CD4-positive, alpha-beta T cell (primary cell): ENCODE data around the gene EXOC3. TPM values are rescaled to one million over a fixed set of nuclear protein-coding genes. Genes with fewer than 3 reads are reported as not detected.

Experiments used
- ATAC-seq: fragments of 200-7000 bp; cut with Tn5 transposase; one replicate; pipeline ENCODE4 v1.10.0; 2022; ENCODE audit warnings: mild to moderate bottlenecking; ENCODE audit not compliant: poor library complexity
- CTCF ChIA-PET: fragments of 350-600 bp; sonication (Branson Sonifier 250); formaldehyde crosslinking; loops from one replicate; lab custom pipeline; 2021; ENCODE audit warnings: antibody characterized with exemption, inconsistent platforms; lab: Charles Lee
- POLR2A ChIA-PET: fragments of 350-600 bp; sonication (Branson Sonifier 250); formaldehyde crosslinking; loops from one replicate; lab custom pipeline; 2021; ENCODE audit warnings: antibody characterized with exemption, inconsistent platforms; lab: Charles Lee
- DNase-seq, 14 experiments: peaks; one replicate each; pipeline ENCODE4 v3.0.0-alpha.2; 2013 to 2020; ENCODE audit warnings: mixed read lengths in 2 of 14
- H3K27ac ChIP-seq, 2 donors: one replicate each; pipeline versions ENCODE4 v1.5.1 to v1.7.0; 2013; ENCODE audit warnings: low read length in 2 of 2, low read depth in 1 of 2, mild to moderate bottlenecking in 1 of 2
- H3K27me3 ChIP-seq, 2 experiments: 1 replicate in 1 of 2; 2 replicates in 1 of 2; pipeline versions ENCODE4 v1.6.1 to v1.7.0; 2013; ENCODE audit warnings: low read length in 2 of 2, control low read depth in 1 of 2, mild to moderate bottlenecking in 1 of 2, moderate library complexity in 1 of 2; ENCODE audit not compliant: insufficient read depth in 2 of 2, control insufficient read depth in 1 of 2
- H3K36me3 ChIP-seq: one replicate; pipeline ENCODE4 v1.6.1; 2013; ENCODE audit warnings: low read length, control low read depth; ENCODE audit not compliant: insufficient read depth
- H3K4me1 ChIP-seq: one replicate; pipeline ENCODE4 v1.6.1; 2013; ENCODE audit warnings: low read length, control low read depth; ENCODE audit not compliant: insufficient read depth
- H3K4me3 ChIP-seq: one replicate; pipeline ENCODE4 v1.5.1; 2013; ENCODE audit warnings: mild to moderate bottlenecking, low read length, moderate library complexity
- H3K9me3 ChIP-seq, 2 experiments: 1 replicate in 1 of 2; 2 replicates in 1 of 2; pipeline versions ENCODE4 v1.6.1 to v1.7.0; 2013; ENCODE audit warnings: low read length in 2 of 2, mild to moderate bottlenecking in 2 of 2, control low read depth in 1 of 2, moderate library complexity in 1 of 2; ENCODE audit not compliant: control insufficient read depth in 1 of 2, insufficient read depth in 1 of 2
- H3K27ac Mint-ChIP-seq: one replicate; pipeline ENCODE4 v1.8.0; 2020; ENCODE audit warnings: mixed read lengths
- H3K27me3 Mint-ChIP-seq: one replicate; pipeline ENCODE4 v1.8.0; 2021; ENCODE audit warnings: mixed read lengths
- H3K36me3 Mint-ChIP-seq: one replicate; pipeline ENCODE4 v1.8.0; 2021; ENCODE audit warnings: low read depth, mixed read lengths
- H3K4me1 Mint-ChIP-seq: one replicate; pipeline ENCODE4 v1.8.0; 2021; ENCODE audit warnings: low read depth, mixed read lengths
- H3K4me3 Mint-ChIP-seq: one replicate; pipeline ENCODE4 v1.8.0; 2020; ENCODE audit warnings: mild to moderate bottlenecking, mixed read lengths
- H3K9me3 Mint-ChIP-seq: one replicate; pipeline ENCODE4 v1.8.0; 2020; ENCODE audit warnings: mixed read lengths
- intact Hi-C, 2 experiments: fragments of 100-400 bp; cut with DNase I in 1 of 2; cut with micrococcal nuclease in 1 of 2; formaldehyde crosslinking; loops; one replicate each; pipeline versions ENCODE4 v1.15.1 to v1.9.0; 2023 to 2025; cut with DNase I, micrococcal nuclease
- total RNA-seq, 174 experiments: library from RNA in 2 of 174; stranded (reverse) in 2 of 174; gene quantifications; one replicate each; pipeline ENCODE4 v1.2.3 and lab custom pipeline; 2021 to 2026
- TF ChIP-seq, protein P1 (sequence below): fragments of 200-600 bp; IDR thresholded peaks from one replicate; pipeline ENCODE4 v1.8.0; 2022; ENCODE audit warnings: antibody characterized with exemption, mild to moderate bottlenecking

Gene EXOC3
- total RNA-seq, 2 experiments from 2014 or later, result 82.4 to 84.1 TPM

DNA sequence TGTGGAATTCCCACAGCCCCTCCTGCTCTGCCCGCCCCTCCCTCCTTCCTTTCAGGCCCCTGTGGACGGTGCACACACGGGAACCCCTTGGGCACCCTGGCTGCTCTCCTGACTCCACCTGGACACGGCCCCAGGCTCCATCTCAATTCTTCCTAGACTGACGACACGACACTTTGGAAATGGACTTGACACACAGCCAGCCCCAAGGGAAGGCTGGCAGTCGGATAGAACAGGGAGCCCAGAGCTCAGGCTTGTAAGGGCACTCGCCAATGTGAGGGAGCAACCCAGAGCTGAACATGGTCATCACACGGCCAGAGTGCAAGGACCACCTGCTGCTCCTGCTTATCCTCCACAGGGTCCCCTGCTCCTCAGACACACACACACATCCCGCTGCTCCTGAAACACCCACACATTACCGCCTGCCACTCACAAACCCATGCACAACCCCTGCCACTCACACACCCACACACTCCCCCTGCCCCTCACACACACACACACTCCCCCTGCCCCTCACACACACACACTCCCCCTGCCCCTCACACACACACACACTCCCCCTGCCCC, 72.4 kb downstream of the EXOC3 start:
- H3K4me3 Mint-ChIP-seq, result no peak overlapping the region
- no peaks in the 10 kb centered on the region for H3K4me1 ChIP-seq
- no peak overlapping the region for H3K27ac Mint-ChIP-seq
- H3K4me3 ChIP-seq, result no peak overlapping the region
- H3K9me3 Mint-ChIP-seq, result no peaks in the 10 kb centered on the region
- H3K4me1 Mint-ChIP-seq, result no peaks in the 10 kb centered on the region
- TF ChIP-seq, protein P1, sequence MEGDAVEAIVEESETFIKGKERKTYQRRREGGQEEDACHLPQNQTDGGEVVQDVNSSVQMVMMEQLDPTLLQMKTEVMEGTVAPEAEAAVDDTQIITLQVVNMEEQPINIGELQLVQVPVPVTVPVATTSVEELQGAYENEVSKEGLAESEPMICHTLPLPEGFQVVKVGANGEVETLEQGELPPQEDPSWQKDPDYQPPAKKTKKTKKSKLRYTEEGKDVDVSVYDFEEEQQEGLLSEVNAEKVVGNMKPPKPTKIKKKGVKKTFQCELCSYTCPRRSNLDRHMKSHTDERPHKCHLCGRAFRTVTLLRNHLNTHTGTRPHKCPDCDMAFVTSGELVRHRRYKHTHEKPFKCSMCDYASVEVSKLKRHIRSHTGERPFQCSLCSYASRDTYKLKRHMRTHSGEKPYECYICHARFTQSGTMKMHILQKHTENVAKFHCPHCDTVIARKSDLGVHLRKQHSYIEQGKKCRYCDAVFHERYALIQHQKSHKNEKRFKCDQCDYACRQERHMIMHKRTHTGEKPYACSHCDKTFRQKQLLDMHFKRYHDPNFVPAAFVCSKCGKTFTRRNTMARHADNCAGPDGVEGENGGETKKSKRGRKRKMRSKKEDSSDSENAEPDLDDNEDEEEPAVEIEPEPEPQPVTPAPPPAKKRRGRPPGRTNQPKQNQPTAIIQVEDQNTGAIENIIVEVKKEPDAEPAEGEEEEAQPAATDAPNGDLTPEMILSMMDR, result no peak
- ATAC-seq (no peak), DNase-seq (no peak)
- no peak overlapping the region for H3K27ac ChIP-seq
- no peaks in the 10 kb centered on the region for H3K36me3 Mint-ChIP-seq
- no peaks in the 10 kb centered on the region for H3K36me3 ChIP-seq
- H3K9me3 ChIP-seq, result no peaks in the 10 kb centered on the region
- ChIA-PET CTCF (no interaction called here), POLR2A (no interaction called here)
- intact Hi-C loops, result no loop called here
- peaks cover 7 to 11% of the 10 kb centered on the region in 2 experiments for H3K27me3 ChIP-seq
- peaks cover 36% of the 10 kb centered on the region for H3K27me3 Mint-ChIP-seq

DNA sequence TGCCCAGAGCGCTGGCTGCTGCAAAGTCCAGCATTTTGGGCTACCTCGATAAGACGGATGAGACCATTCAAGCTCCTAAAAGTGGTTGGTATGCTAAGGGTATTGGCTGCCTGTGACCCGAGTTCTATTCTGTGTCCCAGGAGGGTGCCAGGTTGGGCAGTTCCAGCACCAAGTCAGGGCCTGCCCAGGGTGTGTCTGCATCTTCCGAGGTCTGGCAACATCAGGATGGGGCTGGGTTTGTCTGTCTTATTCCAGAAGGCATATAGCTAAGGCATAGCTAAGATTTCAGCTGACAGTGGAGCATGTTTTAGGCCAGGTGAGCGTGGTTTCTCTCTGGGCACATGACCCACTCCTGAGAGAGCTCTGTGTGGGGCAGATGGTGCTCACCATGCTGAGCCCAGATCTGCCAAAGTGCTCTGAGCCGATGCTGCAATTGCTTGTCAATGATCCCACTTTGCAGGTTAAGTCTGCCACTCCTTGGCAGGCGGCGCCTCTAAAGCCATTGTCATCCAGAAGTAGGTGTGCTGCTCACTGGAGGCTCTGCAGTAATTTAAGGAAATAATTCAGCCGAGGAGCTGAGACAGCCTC, 73.5 kb downstream of the EXOC3 start:
- H3K36me3 ChIP-seq, result no peaks in the 10 kb centered on the region
- no peak overlapping the region for H3K27ac ChIP-seq
- peaks cover 0 to 9% of the 10 kb centered on the region in 2 experiments for H3K9me3 ChIP-seq
- no peaks in the 10 kb centered on the region for H3K9me3 Mint-ChIP-seq
- ChIA-PET CTCF (no interaction called here), POLR2A (no interaction called here)
- no peak overlapping the region for H3K4me3 Mint-ChIP-seq
- ATAC-seq (no peak), DNase-seq (no peak)
- no peaks in the 10 kb centered on the region for H3K36me3 Mint-ChIP-seq
- peaks cover 40% of the 10 kb centered on the region for H3K27me3 Mint-ChIP-seq
- no peaks in the 10 kb centered on the region for H3K4me1 ChIP-seq
- intact Hi-C loops, result no loop called here
- H3K4me3 ChIP-seq, result no peak overlapping the region
- H3K27me3 ChIP-seq, result peaks cover 7 to 11% of the 10 kb centered on the region in 2 experiments
- H3K4me1 Mint-ChIP-seq, result no peaks in the 10 kb centered on the region
- TF ChIP-seq, protein P1, result no peak
- no peak overlapping the region for H3K27ac Mint-ChIP-seq

Other genes starting within 250 kb of the EXOC3 start
- gene CCDC127, start 225.0 kb upstream of the EXOC3 start, total RNA-seq, result 1 to 10 TPM; 1.9 to 2.8 TPM
- gene SDHA, start 224.9 kb upstream of the EXOC3 start, total RNA-seq, result 100 to 1,000 TPM; 244 to 245 TPM
- 10 to 100 TPM; 36.9 to 38.1 TPM for gene PDCD6, start 171.5 kb upstream of the EXOC3 start, total RNA-seq
- under 1 TPM; 0.45 to 0.63 TPM for gene AHRR, start 121.5 kb upstream of the EXOC3 start, total RNA-seq
- 1 to 10 TPM; 2.3 to 2.5 TPM for gene SLC9A3, start 81.3 kb downstream of the EXOC3 start, total RNA-seq
- gene CEP72, start 169.2 kb downstream of the EXOC3 start, total RNA-seq, result 1 to 10 TPM; 7.6 to 8.0 TPM